Subcutaneous adipose tissue (tissue), 4 donors: ENCODE measurements around the gene MILR1. TPM values are rescaled to one million over a fixed set of nuclear protein-coding genes. Genes with fewer than 3 reads are reported as not detected.

Experiments
- total RNA-seq, 4 donors: library from RNA; depleted of rRNA; stranded (reverse); fragments of >200 nt; gene quantifications; one replicate each; pipeline ENCODE4 v1.1.0, GENCODE V29; 2016
- TF ChIP-seq, protein P1 (sequence below): fragments of 450-650 bp; IDR thresholded peaks from one replicate; pipeline ENCODE4 v1.5.1; 2016; ENCODE audit warnings: low read depth, mild to moderate bottlenecking, control low read depth, antibody characterized with exemption, moderate library complexity

MILR1 gene
- total RNA-seq, 4 donors from 2014 or later = 9.9 to 39.6 (median 14.6) TPM

DNA sequence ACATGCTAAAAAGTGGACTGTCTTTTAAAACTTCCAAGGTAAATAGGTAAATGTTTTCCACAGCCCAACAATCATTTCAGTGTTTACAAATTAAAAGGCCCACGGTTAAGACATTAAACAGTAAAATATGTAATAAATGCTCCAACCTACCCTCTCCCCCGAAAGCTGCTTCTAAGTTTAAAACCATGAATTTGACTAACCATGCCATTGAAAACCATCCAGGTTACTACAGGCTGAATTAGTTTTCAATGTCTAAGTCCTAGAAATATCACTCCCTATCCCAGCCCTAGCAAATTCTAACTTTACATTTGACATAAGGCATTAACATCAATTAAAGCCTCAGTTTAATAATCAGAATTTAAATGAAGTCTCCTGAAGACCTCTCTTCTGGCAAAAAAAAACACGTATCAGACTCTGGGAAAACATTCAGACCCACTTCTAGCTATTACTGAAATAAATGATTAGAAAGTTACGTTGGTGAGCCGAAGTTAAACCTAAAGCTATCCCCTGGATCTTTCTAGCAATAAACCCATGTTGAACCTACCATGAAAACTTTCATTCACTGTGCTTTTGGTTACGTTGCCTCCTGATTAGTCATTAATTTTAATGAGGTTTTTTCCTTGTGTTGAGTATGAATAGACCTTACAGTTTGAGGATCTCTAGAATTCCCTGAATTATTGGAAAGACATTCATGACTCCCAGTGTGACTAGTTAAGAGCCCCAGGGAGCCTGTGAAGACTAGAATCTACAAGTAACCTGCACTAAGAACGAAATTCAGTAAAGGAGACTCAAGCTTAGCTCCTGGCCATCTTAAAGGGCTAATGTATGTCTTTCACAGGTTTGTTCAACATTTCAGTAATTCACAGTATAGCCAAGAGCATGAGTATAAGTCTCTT is 49.6 kb downstream of the MILR1 start:
- TF ChIP-seq, protein P1, sequence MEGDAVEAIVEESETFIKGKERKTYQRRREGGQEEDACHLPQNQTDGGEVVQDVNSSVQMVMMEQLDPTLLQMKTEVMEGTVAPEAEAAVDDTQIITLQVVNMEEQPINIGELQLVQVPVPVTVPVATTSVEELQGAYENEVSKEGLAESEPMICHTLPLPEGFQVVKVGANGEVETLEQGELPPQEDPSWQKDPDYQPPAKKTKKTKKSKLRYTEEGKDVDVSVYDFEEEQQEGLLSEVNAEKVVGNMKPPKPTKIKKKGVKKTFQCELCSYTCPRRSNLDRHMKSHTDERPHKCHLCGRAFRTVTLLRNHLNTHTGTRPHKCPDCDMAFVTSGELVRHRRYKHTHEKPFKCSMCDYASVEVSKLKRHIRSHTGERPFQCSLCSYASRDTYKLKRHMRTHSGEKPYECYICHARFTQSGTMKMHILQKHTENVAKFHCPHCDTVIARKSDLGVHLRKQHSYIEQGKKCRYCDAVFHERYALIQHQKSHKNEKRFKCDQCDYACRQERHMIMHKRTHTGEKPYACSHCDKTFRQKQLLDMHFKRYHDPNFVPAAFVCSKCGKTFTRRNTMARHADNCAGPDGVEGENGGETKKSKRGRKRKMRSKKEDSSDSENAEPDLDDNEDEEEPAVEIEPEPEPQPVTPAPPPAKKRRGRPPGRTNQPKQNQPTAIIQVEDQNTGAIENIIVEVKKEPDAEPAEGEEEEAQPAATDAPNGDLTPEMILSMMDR = no peak

DNA sequence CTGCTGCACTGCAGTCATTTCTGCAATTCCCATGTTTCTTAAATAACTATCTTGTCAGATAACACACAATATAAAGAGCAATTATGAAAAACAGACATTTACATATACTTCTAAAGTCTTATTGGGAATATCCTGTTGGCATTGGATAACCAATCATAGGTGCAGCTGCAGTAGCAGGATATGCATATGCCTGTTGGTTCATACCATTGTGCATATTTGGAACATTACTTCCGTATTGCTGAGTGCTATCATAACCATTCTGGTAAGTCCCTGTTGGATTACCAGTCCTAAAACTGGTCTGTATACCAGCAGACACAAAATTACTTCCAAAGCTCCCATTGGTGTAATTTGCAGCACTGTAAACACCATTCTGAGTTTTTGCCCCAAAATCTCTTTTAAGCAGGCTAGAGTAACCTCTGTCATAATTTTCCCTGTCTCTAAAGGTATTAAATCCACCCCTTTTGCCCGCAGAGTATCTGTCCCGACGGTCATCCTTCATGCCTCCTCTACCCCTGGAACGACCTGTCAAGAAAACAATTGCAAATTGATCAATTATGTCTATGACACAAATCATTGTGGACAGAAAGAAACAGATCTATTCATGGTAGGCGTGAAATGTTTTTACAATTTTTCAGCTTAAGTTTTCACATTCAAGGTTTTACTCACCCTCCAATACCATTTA is 51.0 kb downstream of the MILR1 start:
- TF ChIP-seq, protein P1 = no peak

DNA sequence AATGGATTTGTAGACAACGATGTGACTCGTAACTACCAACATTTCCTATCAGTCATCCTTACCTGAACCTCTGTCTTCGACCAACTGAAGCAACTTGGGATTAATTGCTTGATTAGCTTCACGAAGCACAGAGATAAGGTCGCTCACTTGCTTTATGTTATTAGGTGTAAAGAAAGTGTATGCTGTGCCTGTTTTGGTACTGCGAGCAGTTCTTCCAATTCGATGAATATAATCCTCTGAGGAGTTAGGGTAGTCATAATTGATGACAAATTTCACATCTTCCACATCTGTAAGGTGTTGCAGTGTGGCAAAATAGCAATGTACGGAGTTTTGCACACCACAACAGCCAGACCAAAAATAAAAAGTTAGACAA is 51.6 kb downstream of the MILR1 start:
- TF ChIP-seq, protein P1 = no peak

DNA sequence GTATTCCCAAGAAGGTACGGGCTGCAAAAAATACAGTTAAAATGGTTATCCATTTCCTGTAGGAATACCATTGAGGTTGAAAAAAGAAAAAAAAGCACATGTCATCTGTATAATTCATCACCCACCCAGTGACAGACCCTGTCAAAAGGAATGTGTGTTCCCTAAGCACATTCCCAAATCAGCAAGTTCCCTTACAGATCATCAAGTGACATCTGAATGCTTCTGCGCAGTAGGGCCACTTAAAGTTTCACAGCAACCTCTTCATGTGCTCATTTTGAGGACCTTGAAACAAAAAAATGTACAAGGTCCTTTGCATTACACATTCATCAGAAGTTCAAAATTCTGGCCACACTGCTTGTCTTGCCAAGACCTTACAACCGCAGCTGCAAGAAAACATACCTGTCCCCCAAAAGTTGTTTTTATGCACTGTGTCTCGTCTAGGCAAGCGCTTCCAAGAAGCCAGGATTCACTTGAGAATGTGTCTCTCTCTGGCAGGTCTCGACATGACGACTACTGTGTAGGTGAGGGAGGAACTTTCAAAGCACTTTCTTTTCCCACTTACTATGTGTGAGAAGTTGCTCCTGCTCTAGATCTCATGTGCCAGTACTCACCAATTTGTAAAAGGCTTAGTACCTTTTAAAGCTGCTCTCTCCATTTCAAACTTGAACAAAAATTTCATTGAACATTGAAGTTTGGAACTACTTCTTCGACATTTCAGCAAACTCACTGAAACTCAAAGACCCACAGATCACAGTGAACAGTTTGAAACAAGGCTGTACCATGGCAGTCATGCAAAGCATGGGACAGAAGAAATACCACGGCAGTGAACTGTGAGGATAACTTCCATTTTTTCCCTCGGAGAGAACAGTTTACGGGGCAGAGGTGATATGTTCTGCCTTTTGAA is 52.2 kb downstream of the MILR1 start:
- TF ChIP-seq, protein P1 = no peak

DNA sequence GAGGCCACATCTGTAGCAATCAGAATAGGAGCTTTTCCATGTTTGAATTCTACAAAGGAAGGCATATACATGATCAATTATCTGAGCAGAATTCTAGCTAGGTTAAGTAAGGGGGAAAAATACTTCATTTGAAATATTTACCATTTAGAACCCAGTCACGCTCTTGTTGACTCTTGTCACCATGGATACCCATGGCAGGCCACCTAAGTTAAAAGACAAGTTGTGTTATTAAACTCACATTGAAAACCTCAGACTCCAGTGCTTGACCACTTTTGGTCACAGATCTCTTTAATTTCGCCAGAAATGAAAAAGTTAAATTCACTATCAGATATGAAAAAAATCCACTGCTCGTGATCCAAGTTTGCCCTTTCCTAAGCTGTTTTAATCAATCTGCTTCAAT is 53.1 kb downstream of the MILR1 start:
- TF ChIP-seq, protein P1 = no peak

DNA sequence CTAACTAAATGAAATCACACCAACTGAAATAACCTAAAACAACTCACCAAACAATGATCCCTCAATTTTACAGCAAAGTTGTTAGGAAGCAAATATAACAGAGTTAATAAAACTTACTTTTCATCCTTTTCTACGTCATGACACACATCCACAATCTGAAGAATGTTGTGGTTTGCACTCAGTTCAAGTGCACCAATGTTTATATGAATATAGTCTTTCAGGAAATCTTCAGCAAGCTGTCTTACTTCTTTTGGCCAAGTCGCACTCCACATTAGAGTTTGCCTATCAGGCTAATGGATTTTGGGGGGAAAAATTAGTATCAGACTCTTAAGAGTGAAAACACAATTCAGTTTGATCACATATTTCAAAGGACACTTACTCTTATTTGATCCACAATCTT is 53.9 kb downstream of the MILR1 start:
- TF ChIP-seq, protein P1 = no peak
